GM06990 (cell line): ENCODE measurements around the gene CAPN7.
"Not testable (repeated sequence)": the region's sequence is repeated elsewhere in the genome, so short reads cannot be mapped to it uniquely, and the experiment has no call there.

Experiments used
- DNase-seq: peaks from one replicate; pipeline ENCODE4 v3.0.0-alpha.2; 2011; ENCODE audit not compliant: insufficient read length; ENCODE audit errors: extremely low read depth
- H3K27me3 ChIP-seq: replicated peaks from 2 replicates; pipeline ENCODE4 v1.6.0; 2011; ENCODE audit warnings: low read length; ENCODE audit not compliant: control insufficient read depth, insufficient read depth
- H3K36me3 ChIP-seq: 2 replicates; pipeline ENCODE4 v1.5.1; 2011; ENCODE audit warnings: low read length; ENCODE audit not compliant: control insufficient read depth, insufficient read depth
- H3K4me3 ChIP-seq: replicated peaks from 2 replicates; pipeline ENCODE4 v1.5.1; 2011; ENCODE audit warnings: low read depth, mild to moderate bottlenecking, control low read depth, low read length
- CTCF ChIP-seq: IDR thresholded peaks from 2 replicates; pipeline ENCODE4 v1.5.1; 2011; ENCODE audit warnings: low read length, control low read depth, mild to moderate bottlenecking, inconsistent platforms; ENCODE audit not compliant: insufficient read depth, poor library complexity, severe bottlenecking

The CAPN7 gene

GRCh38 chr3:15186101-15186476 is 20.0 kb upstream of the CAPN7 start:
- H3K4me3 ChIP-seq = no peak overlapping the region

GRCh38 chr3:15186477-15187164 is 19.4 kb upstream of the CAPN7 start:
- DNase-seq, H3K36me3 ChIP-seq, H3K27me3 ChIP-seq, H3K4me3 ChIP-seq: not testable (repeated sequence)

More at GRCh38 chr3:15186101-15186476, 20.0 kb upstream of the CAPN7 start:
- TF ChIP-seq CTCF = no peak
- Histone ChIP-seq H3K27me3 (no peaks in the 10 kb centered on the region), H3K36me3 (no peaks in the 10 kb centered on the region)
- DNase-seq = no peak

- Histone ChIP-seq H3K27me3 (no peaks in the 10 kb centered on the region), H3K36me3 (no peaks in the 10 kb centered on the region), H3K4me3 (no peak overlapping the region)
- no peak for DNase-seq
- no peak for TF ChIP-seq CTCF
Measured at GRCh38 chr3:15197340-15198029, 8.6 kb upstream of the CAPN7 start.

- DNase-seq = no peak
- Histone ChIP-seq H3K27me3 (no peaks in the 10 kb centered on the region), H3K4me3 (no peak overlapping the region), H3K36me3 (no peaks in the 10 kb centered on the region)
- no peak for TF ChIP-seq CTCF
Measured at GRCh38 chr3:15198686-15199085, 7.4 kb upstream of the CAPN7 start.

GRCh38 chr3:15199493-15200105 is 6.4 kb upstream of the CAPN7 start:
- no peaks in the 10 kb centered on the region for H3K27me3 ChIP-seq
- no peaks in the 10 kb centered on the region for H3K36me3 ChIP-seq
- DNase-seq = no peak
- no peak overlapping the region for H3K4me3 ChIP-seq
- no peak for TF ChIP-seq CTCF

- no peak overlapping the region for H3K4me3 ChIP-seq
- no peaks in the 10 kb centered on the region for H3K36me3 ChIP-seq
- no peak for DNase-seq
- H3K27me3 ChIP-seq = no peaks in the 10 kb centered on the region
- TF ChIP-seq CTCF = no peak
Measured at GRCh38 chr3:15204005-15204404, 2.0 kb upstream of the CAPN7 start.
